ENCODE measurements around the gene OSBPL1A.

DNA sequence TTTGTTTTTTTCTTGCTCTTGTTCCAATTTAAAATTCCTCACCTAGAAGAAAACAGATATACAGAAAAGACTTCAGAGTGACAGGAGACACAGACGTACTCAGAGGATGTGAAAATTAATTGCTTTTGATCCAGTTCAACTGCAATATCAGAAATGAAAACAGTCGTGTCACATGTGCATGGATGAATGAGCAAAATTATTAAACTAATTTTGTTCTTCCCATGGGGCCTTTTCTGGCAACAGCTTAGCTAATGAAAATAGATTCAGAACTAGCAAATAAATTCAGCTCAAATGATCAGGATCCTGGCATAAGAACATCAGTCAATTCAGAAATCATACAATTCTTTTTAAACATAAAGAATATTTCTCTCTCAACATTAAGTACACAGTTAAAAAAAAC lies 158.3 kb downstream of the OSBPL1A start:
- TF ChIP-seq, protein P1, sequence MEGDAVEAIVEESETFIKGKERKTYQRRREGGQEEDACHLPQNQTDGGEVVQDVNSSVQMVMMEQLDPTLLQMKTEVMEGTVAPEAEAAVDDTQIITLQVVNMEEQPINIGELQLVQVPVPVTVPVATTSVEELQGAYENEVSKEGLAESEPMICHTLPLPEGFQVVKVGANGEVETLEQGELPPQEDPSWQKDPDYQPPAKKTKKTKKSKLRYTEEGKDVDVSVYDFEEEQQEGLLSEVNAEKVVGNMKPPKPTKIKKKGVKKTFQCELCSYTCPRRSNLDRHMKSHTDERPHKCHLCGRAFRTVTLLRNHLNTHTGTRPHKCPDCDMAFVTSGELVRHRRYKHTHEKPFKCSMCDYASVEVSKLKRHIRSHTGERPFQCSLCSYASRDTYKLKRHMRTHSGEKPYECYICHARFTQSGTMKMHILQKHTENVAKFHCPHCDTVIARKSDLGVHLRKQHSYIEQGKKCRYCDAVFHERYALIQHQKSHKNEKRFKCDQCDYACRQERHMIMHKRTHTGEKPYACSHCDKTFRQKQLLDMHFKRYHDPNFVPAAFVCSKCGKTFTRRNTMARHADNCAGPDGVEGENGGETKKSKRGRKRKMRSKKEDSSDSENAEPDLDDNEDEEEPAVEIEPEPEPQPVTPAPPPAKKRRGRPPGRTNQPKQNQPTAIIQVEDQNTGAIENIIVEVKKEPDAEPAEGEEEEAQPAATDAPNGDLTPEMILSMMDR (IDR thresholded peaks at IDR 0.05), result no peak
- no peak for TF ChIP-seq POLR2A (IDR thresholded peaks at IDR 0.05)

Data from esophagus squamous epithelium (tissue), 4 donors.